ENCODE data around the gene IQGAP2.

Gene IQGAP2

DNA sequence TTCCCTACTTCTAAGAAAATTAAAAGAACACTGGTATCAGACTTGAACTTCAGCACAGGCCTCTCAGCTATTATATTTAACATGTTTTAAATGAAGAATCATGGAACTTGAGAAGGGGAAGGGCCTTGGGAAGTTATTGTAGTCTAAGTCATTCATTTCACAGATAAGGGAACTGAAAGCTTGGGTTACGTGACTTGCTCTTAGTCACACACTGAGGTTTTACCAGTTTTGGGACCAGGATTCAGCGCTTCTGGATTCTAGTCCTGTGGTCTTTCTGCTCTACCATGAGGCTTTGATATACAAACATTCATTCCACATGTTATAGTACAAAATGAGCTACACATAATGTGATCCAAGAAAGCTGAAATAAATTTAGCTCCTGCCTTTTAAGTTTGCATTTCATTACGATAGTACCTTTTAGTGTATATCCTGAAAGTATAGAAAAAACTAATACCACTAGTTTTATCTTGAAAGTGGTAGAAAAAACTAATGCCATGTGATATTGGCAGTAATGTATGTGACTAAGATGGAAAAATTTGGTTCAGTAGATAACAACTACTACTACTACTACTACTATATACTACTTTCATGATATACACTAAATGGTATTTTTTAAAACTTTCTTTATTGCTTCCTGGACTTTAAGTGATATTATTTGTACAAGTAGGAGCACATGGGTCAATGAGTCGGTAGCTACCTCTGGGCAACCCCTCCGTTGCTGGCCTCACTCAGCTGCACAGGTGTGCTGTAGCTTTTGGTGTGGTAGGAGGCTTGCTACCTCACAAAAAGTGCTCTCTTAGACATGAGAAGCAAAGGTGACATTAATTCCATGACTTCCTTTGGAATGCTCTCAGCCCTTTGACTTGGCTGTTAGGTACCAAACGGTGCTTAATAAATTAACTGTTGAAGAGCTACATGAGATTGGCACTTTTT, 179.4 kb downstream of the IQGAP2 start:
- DNase-seq (ENCODE audit: low read depth, low spot score) = no peak
- no peaks in the 10 kb centered on the region for H3K4me1 ChIP-seq (ENCODE audit: insufficient read depth, insufficient read length)
- TF ChIP-seq SUZ12 (IDR thresholded peaks at IDR 0.05; ENCODE audit: extremely low read depth, insufficient read depth, insufficient read length) (no peak), ZNF274 (IDR thresholded peaks at IDR 0.05; ENCODE audit: low read depth, low read length) (no peak), YY1 (IDR thresholded peaks at IDR 0.05; ENCODE audit: insufficient read depth, insufficient read length) (no peak)
- H3K9ac ChIP-seq (ENCODE audit: insufficient read length, low read depth) = no peak overlapping the region
- H3K27me3 ChIP-seq (ENCODE audit: insufficient read depth, insufficient read length) = no peaks in the 10 kb centered on the region
- H3K36me3 ChIP-seq (ENCODE audit: insufficient read depth, insufficient read length, low read length) = no peaks in the 10 kb centered on the region
- H3K9me3 ChIP-seq (ENCODE audit: insufficient read depth, low read length) = no peaks in the 10 kb centered on the region
- H3K4me3 ChIP-seq (ENCODE audit: insufficient read length, low read depth) = no peak overlapping the region

DNA sequence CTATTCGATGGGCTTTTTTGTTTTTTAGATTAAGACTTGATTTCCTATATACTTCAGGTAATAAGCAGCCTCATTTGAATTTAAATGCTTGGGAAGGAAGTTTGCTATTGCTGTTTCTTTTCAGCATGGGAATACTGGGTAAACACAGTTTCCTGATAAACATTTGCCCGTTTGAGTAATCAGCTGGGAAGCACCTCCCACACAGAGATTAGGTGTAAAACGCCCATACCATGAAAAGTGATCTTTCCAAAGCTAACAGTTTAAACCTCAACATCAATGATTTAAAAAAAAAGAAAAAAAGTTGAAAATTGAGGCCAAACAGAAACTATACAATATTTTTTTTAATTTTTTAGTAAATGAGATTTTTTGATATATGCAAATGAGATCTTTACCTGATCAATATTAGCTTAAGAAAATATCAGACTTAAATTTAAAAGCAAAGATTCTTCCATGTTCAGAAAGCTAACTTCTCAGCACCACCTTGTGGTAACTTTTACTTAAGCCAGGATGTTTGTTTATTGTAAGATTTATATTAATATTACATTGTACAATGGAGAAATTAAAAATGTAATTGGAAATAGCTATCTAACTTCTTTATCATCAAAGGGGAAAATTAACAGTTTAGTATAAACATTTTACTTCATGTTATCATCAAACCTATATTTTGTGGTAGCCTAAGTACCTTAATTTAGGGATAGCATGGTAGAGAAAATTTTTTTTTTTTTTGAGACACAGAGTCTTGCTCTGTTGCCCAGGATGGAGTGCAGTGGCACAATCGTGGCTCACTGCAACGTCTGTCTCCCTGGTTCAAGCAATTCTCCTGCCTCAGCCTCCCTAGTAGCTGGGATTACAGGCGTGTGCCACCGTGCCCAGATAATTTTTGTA, 180.3 kb downstream of the IQGAP2 start:
- TF ChIP-seq YY1 (IDR thresholded peaks at IDR 0.05; ENCODE audit: insufficient read depth, insufficient read length) (no peak), SUZ12 (IDR thresholded peaks at IDR 0.05; ENCODE audit: extremely low read depth, insufficient read depth, insufficient read length) (no peak), ZNF274 (IDR thresholded peaks at IDR 0.05; ENCODE audit: low read depth, low read length) (no peak)
- H3K36me3 ChIP-seq (ENCODE audit: insufficient read depth, insufficient read length, low read length) = no peaks in the 10 kb centered on the region
- no peak for DNase-seq (ENCODE audit: low read depth, low spot score)
- H3K4me1 ChIP-seq (ENCODE audit: insufficient read depth, insufficient read length) = no peaks in the 10 kb centered on the region
- H3K9ac ChIP-seq (ENCODE audit: insufficient read length, low read depth) = no peak overlapping the region
- H3K27me3 ChIP-seq (ENCODE audit: insufficient read depth, insufficient read length) = no peaks in the 10 kb centered on the region
- no peaks in the 10 kb centered on the region for H3K9me3 ChIP-seq (ENCODE audit: insufficient read depth, low read length)
- H3K4me3 ChIP-seq (ENCODE audit: insufficient read length, low read depth) = no peak overlapping the region

DNA sequence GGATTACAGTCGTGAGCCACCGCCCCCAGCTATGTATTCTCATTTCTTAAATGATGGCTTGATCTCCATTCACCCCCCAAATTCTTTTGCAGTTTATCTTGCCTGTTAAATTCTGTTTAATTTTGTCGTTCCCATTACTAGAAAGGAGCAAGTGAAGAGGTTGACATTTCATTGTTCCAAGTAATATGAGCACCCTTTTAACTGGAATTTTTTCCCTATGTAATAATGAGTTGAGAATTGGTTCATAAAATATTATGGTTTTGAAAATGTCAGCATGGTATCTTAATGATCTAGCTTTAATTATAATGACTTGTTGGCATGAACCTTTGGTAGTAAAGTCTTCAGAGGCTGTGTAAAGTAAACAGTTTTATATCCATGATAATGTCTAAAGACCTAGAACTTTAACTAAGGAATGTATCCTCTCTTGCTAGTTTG, 182.7 kb downstream of the IQGAP2 start:
- H3K9ac ChIP-seq (ENCODE audit: insufficient read length, low read depth) = no peak overlapping the region
- H3K9me3 ChIP-seq (ENCODE audit: insufficient read depth, low read length) = no peaks in the 10 kb centered on the region
- no peak overlapping the region for H3K4me3 ChIP-seq (ENCODE audit: insufficient read length, low read depth)
- no peaks in the 10 kb centered on the region for H3K36me3 ChIP-seq (ENCODE audit: insufficient read depth, insufficient read length, low read length)
- H3K27me3 ChIP-seq (ENCODE audit: insufficient read depth, insufficient read length) = no peaks in the 10 kb centered on the region
- H3K4me1 ChIP-seq (ENCODE audit: insufficient read depth, insufficient read length) = no peaks in the 10 kb centered on the region
- TF ChIP-seq YY1 (IDR thresholded peaks at IDR 0.05; ENCODE audit: insufficient read depth, insufficient read length) (no peak), SUZ12 (IDR thresholded peaks at IDR 0.05; ENCODE audit: extremely low read depth, insufficient read depth, insufficient read length) (no peak), ZNF274 (IDR thresholded peaks at IDR 0.05; ENCODE audit: low read depth, low read length) (no peak)
- no peak for DNase-seq (ENCODE audit: low read depth, low spot score)

DNA sequence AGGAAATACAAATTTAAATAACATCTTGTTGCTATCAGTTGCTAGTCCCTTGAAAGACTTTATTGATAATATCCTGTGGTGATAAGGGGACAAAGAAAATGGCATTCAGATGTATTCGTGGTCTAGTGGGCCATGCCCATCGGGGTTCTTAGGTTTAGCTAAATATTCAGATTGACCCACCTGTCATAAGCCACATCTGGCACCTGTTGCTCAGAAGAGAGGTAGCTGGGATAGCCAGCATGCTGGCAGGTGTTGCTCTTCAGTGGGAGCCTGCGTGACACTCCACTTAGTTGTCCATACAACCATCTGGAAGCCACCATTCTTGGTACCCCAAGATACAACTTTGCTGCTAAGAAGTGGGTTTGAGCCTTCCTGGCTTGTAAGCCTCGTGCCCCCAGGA, 183.4 kb downstream of the IQGAP2 start:
- H3K4me3 ChIP-seq (ENCODE audit: insufficient read length, low read depth) = no peak overlapping the region
- no peaks in the 10 kb centered on the region for H3K4me1 ChIP-seq (ENCODE audit: insufficient read depth, insufficient read length)
- no peaks in the 10 kb centered on the region for H3K9me3 ChIP-seq (ENCODE audit: insufficient read depth, low read length)
- no peaks in the 10 kb centered on the region for H3K36me3 ChIP-seq (ENCODE audit: insufficient read depth, insufficient read length, low read length)
- no peak overlapping the region for H3K9ac ChIP-seq (ENCODE audit: insufficient read length, low read depth)
- TF ChIP-seq YY1 (IDR thresholded peaks at IDR 0.05; ENCODE audit: insufficient read depth, insufficient read length) (no peak), ZNF274 (IDR thresholded peaks at IDR 0.05; ENCODE audit: low read depth, low read length) (no peak), SUZ12 (IDR thresholded peaks at IDR 0.05; ENCODE audit: extremely low read depth, insufficient read depth, insufficient read length) (no peak)
- H3K27me3 ChIP-seq (ENCODE audit: insufficient read depth, insufficient read length) = no peaks in the 10 kb centered on the region
- no peak for DNase-seq (ENCODE audit: low read depth, low spot score)

DNA sequence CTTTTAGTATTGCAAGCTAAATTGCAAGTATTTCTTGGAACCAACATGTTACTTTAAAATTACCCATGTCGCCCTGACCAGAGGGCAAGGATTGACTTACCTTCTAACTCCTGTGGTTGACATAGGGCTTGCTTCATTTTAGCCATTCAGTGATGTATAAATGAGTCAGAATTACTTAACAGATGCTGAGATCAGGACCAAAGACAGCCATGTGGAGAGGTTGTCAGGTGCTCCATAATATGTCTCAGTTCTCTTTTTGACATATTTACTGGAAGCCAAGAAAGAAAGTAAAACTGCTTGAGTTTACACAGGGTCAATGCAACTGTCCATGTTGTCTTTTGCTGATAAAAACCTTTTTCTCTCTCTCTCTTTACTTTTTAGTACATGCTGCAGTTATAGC, 186.9 kb downstream of the IQGAP2 start:
- TF ChIP-seq YY1 (IDR thresholded peaks at IDR 0.05; ENCODE audit: insufficient read depth, insufficient read length) = no peak
- no peak for TF ChIP-seq ZNF274 (IDR thresholded peaks at IDR 0.05; ENCODE audit: low read depth, low read length)
- TF ChIP-seq SUZ12 (IDR thresholded peaks at IDR 0.05; ENCODE audit: extremely low read depth, insufficient read depth, insufficient read length) = no peak
- H3K9me3 ChIP-seq (ENCODE audit: insufficient read depth, low read length) = no peaks in the 10 kb centered on the region
- peaks cover 3% of the 10 kb centered on the region for H3K36me3 ChIP-seq (ENCODE audit: insufficient read depth, insufficient read length, low read length)
- no peak overlapping the region for H3K9ac ChIP-seq (ENCODE audit: insufficient read length, low read depth)
- DNase-seq (ENCODE audit: low read depth, low spot score) = no peak
- H3K27me3 ChIP-seq (ENCODE audit: insufficient read depth, insufficient read length) = no peaks in the 10 kb centered on the region
- no peaks in the 10 kb centered on the region for H3K4me1 ChIP-seq (ENCODE audit: insufficient read depth, insufficient read length)
- no peak overlapping the region for H3K4me3 ChIP-seq (ENCODE audit: insufficient read length, low read depth)

DNA sequence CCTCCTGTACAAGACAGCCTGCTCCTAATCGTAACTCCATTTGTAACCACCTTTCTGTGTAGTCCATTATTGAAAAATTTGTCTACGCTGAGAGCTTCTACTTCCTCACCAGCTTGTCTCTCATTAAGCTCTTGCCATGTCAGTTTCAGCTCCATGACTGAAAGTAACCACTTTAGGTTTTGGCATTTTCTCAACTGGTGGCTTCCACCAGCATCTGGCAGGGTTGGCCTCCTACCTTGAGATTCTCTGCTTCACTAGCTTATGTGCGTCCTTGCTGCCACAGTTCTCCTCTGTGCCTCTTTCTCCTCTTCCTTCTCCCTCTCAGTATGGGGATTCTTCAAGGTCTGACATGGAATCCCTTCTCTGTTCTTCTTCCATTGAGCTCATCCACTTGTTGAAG, 188.3 kb downstream of the IQGAP2 start:
- DNase-seq (ENCODE audit: low read depth, low spot score) = no peak
- no peak overlapping the region for H3K4me3 ChIP-seq (ENCODE audit: insufficient read length, low read depth)
- no peaks in the 10 kb centered on the region for H3K4me1 ChIP-seq (ENCODE audit: insufficient read depth, insufficient read length)
- H3K27me3 ChIP-seq (ENCODE audit: insufficient read depth, insufficient read length) = no peaks in the 10 kb centered on the region
- H3K36me3 ChIP-seq (ENCODE audit: insufficient read depth, insufficient read length, low read length) = peaks cover 3% of the 10 kb centered on the region
- H3K9me3 ChIP-seq (ENCODE audit: insufficient read depth, low read length) = no peaks in the 10 kb centered on the region
- no peak overlapping the region for H3K9ac ChIP-seq (ENCODE audit: insufficient read length, low read depth)
- no peak for TF ChIP-seq YY1 (IDR thresholded peaks at IDR 0.05; ENCODE audit: insufficient read depth, insufficient read length)
- TF ChIP-seq SUZ12 (IDR thresholded peaks at IDR 0.05; ENCODE audit: extremely low read depth, insufficient read depth, insufficient read length) = no peak
- no peak for TF ChIP-seq ZNF274 (IDR thresholded peaks at IDR 0.05; ENCODE audit: low read depth, low read length)

DNA sequence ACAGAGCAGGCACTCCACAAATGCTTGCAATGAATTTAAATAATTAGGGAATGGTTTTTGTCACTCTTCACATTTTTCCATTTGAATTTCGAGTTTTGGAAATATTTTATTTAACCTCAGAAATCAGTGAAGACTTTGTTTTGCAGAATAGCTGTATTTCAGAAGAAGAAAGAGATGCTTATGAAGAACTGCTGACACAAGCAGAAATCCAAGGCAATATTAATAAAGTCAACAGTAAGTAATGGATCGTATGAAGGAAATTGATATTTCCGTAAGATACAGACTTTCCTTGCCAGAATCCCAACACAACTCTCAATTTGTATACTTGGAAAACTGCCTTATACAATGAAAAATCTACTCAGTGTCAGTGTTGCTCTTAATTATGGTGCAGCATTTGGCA, 189.6 kb downstream of the IQGAP2 start:
- DNase-seq (ENCODE audit: low read depth, low spot score) = no peak
- no peaks in the 10 kb centered on the region for H3K27me3 ChIP-seq (ENCODE audit: insufficient read depth, insufficient read length)
- TF ChIP-seq ZNF274 (IDR thresholded peaks at IDR 0.05; ENCODE audit: low read depth, low read length) (no peak), YY1 (IDR thresholded peaks at IDR 0.05; ENCODE audit: insufficient read depth, insufficient read length) (no peak)
- peaks cover 8% of the 10 kb centered on the region for H3K36me3 ChIP-seq (ENCODE audit: insufficient read depth, insufficient read length, low read length)
- no peaks in the 10 kb centered on the region for H3K4me1 ChIP-seq (ENCODE audit: insufficient read depth, insufficient read length)
- no peak overlapping the region for H3K4me3 ChIP-seq (ENCODE audit: insufficient read length, low read depth)
- no peaks in the 10 kb centered on the region for H3K9me3 ChIP-seq (ENCODE audit: insufficient read depth, low read length)
- H3K9ac ChIP-seq (ENCODE audit: insufficient read length, low read depth) = no peak overlapping the region
